ENCODE results near the gene TMEM223. TPM values are rescaled to one million over a fixed set of nuclear protein-coding genes. Genes with fewer than 3 reads are reported as not detected.
"Not testable (repeated sequence)": the region's sequence is repeated elsewhere in the genome, so short reads cannot be mapped to it uniquely, and the experiment has no call there.

Gene TMEM223
- total RNA-seq, 1 donor from 2014 or later, result 92.5 TPM

DNA sequence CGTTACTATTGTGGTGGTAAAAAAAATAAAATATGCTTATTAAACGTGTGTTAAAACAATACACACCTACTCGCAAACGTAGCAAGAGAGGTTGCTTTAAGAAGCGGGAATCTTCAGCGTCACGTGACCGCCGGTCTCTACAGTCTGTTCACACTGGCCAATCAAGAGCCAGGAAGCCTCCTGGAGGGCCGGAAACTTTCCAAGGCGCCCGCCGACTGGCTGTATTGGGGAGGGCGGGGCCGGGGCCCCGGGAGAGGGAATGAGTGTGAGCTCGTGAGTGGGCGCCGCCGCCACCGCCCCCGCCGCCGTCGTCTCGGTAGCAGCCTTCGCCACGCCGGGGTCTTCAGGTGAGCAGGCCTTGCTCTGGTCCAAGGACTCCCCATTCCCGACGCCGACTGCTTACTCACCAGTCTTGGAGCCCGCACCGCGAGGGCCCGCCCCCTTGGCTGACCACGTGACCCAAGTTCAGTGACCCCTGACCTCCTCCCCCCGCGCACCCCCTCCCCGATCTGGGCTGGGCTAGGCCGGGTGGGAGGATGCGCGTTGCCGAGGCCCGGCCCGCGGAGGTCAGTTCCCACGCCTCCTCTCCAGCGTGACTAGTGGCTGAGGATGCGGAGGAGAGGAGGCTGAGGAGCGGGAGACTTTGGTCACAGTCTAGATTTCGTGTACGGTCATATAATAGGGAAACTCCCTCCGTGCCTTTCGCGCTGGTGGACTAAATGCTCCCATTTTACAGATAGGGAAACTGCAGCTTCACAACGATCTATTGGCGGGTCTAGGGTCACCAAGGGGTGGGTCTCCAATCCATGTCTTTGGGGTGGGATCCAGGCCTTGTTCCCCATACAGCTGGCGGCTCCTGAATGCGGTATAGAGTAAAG, 20.4 kb downstream of the TMEM223 start, which contains the start of gene TAF6L:
Gene TAF6L, plus strand, starts transcription at position 253 of the 878 bp plus-strand sequence. CDS start 4,388 bp downstream, outside the sequence.
- H3K4me1 ChIP-seq, result peaks cover 3 to 17% of the 10 kb centered on the region in 2 donors
- intact Hi-C loops (cut with DNase I), result loop anchor here (1.0 to 5.0 kb wide), 6 partner anchors 10 to 179 kb away; partner anchors contain the start of genes POLR2G, TTC9C and TUT1
- TF ChIP-seq, protein P1, sequence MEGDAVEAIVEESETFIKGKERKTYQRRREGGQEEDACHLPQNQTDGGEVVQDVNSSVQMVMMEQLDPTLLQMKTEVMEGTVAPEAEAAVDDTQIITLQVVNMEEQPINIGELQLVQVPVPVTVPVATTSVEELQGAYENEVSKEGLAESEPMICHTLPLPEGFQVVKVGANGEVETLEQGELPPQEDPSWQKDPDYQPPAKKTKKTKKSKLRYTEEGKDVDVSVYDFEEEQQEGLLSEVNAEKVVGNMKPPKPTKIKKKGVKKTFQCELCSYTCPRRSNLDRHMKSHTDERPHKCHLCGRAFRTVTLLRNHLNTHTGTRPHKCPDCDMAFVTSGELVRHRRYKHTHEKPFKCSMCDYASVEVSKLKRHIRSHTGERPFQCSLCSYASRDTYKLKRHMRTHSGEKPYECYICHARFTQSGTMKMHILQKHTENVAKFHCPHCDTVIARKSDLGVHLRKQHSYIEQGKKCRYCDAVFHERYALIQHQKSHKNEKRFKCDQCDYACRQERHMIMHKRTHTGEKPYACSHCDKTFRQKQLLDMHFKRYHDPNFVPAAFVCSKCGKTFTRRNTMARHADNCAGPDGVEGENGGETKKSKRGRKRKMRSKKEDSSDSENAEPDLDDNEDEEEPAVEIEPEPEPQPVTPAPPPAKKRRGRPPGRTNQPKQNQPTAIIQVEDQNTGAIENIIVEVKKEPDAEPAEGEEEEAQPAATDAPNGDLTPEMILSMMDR (IDR thresholded peaks at IDR 0.05), result no peak

DNA sequence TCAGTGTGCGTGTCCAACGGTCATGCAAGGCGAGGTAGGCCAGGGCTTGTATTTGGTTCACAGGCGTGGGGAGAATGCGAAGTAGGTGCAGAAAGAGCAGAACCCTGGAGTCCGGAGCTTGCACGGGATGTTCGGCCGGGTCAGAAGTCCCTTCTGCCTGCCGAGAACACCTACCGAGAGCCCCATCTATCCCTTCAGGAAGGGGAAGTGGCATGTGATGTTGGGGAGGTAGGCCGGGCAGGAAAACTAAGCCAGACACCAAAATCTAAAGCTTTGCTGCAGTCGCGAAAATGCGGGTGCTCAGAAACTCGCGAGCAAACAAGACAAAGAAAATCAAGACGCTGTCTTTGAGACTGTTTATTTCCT, 21.0 kb downstream of the TMEM223 start:
- Histone ChIP-seq H3K27me3 (no peaks in the 10 kb centered on the region), H3K36me3 (peaks cover 14 to 28% of the 10 kb centered on the region in 2 donors), H3K27ac (peak overlapping the region; percentile 93 to 97), H3K4me1 (peaks cover 3 to 17% of the 10 kb centered on the region in 2 donors), H3K9me3 (no peaks in the 10 kb centered on the region), H3K4me3 (peak overlapping the region; percentile 73 to 84)
- intact Hi-C loops (cut with DNase I), result loop anchor here (1.0 to 5.0 kb wide), 6 partner anchors 9 to 178 kb away; partner anchors contain the start of genes POLR2G, TTC9C and TUT1
- no peak for DNase-seq (ENCODE audit: low spot score in 2 of 2)
- TF ChIP-seq, protein P1 (IDR thresholded peaks at IDR 0.05), result no peak

More for the DNA sequence above, 20.4 kb downstream of the TMEM223 start, which contains the start of gene TAF6L:
- H3K36me3 ChIP-seq, result peaks cover 12 to 29% of the 10 kb centered on the region in 2 donors
- H3K27me3 ChIP-seq, result no peaks in the 10 kb centered on the region
- H3K9me3 ChIP-seq, result no peaks in the 10 kb centered on the region
- peak; percentile 94 to 99 for DNase-seq (ENCODE audit: low spot score in 2 of 2)
- peak within 1 kb of the TSS; percentile 73 to 84 for H3K4me3 ChIP-seq
- peak within 1 kb of the TSS; percentile 93 to 97 for H3K27ac ChIP-seq

DNA sequence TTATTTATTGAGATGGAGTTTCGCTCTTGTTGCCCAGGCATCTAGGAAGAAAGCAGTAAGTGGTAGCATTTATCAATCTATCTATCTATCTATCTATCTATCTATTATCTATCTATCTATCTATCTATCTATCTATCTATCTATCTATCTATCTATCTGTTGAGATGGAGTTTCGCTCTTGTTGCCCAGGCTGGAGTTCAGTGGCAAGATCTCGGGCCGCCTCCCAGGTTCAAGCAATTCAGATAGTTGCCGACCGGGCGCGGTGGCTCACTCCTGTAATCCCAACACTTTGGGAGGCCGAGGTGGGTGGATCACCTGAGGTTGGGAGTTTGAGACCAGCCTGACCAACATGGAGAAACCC, 31.0 kb downstream of the TMEM223 start:
- Histone ChIP-seq H3K4me1 (peaks cover 6 to 13% of the 10 kb centered on the region in 2 donors), H3K4me3 (peak overlapping the region; percentile 90 to 93), H3K36me3 (peaks cover 5 to 14% of the 10 kb centered on the region in 2 donors), H3K27ac (peak overlapping the region; percentile 80 to 83)
- not testable (repeated sequence) for H3K9me3 ChIP-seq; DNase-seq (ENCODE audit: low spot score in 2 of 2); H3K27me3 ChIP-seq
- intact Hi-C loops (cut with DNase I), result loop anchor here (1.0 to 2.0 kb wide), 2 partner anchors 10 to 54 kb away; partner anchors contain the start of genes BSCL2, GNG3 and TAF6L

DNA sequence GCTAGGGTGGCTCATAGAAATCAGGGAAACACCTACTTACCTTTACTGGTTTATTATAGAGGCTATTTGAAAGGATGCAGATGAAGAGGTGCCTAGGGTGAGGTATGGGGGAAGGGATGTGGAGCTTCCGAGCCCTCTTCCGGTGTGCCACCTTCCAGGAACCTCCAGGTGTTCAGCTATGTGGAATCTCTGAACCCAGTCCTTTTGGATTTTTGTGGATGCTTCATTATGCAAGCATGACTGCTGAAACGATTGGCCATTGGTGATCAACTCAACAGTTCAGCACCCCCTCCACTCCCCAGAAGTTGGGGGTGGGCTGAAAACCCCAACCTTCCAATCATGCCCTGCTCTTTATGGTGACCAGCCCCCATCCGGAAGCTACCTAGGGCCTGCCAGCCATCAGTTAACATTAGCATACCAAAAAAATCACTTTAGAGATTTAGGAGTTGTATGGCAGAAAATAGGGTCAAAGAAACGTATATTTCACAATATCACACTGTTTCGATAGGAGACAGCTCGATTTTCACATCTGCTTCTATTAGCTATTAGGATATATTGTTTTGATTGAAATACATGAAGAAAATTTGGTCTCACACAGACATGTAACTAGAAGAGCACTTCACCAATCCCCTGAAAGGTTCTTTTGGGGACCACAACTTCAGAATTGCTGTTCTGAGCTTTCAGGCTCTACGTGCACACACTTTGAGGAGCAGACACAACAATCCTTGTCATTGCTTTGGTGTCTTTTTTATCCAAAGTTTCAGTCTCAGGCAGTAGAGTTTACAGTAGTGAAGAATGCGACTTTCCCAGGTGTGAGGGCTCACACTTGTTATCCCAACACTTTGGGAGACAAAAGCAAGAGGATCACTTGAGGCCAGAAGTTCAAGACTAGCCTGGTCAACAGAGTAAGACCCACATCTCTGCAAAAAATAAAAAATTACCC, 33.7 kb downstream of the TMEM223 start:
- H3K27ac ChIP-seq, result no peak overlapping the region
- no peaks in the 10 kb centered on the region for H3K36me3 ChIP-seq
- TF ChIP-seq, protein P1 (IDR thresholded peaks at IDR 0.05), result no peak
- H3K27me3 ChIP-seq, result no peaks in the 10 kb centered on the region
- intact Hi-C loops (cut with DNase I), result no loop called here
- no peak for DNase-seq (ENCODE audit: low spot score in 2 of 2)
- H3K4me3 ChIP-seq, result no peak overlapping the region
- no peaks in the 10 kb centered on the region for H3K9me3 ChIP-seq
- H3K4me1 ChIP-seq, result peaks cover 14% of the 10 kb centered on the region in 2 donors

DNA sequence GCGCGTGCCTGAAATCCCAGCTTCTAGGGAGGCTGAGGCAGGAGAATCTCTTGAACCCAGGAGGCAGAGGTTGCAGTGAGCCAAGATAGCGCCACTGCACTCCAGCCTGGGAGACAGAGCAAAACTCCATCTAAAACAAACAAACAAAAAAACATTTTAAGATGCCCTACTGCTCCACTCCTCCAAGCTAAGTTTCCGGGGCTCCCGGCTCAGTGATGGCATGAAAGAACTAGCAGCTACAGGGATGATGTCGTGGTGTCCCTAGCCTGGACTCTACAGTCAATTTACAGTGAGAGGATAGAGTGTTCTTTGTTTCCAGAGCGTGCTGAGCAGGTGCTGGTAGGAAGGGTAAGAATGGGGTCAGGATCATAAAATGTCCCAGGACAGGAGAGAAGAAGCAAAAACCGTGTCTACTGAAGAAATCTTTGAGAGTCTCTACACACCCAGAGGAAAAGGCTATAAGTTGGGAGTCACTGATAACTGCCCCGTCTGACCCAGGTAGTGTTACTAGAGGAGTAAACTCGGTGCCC, 36.7 kb downstream of the TMEM223 start:
- DNase-seq (ENCODE audit: low spot score in 2 of 2), result no peak

More for the DNA sequence above, 36.7 kb downstream of the TMEM223 start:
- H3K27ac ChIP-seq, result no peak overlapping the region
- no peaks in the 10 kb centered on the region for H3K27me3 ChIP-seq
- TF ChIP-seq, protein P1 (IDR thresholded peaks at IDR 0.05), result no peak
- peaks cover 11 to 15% of the 10 kb centered on the region in 2 donors for H3K4me1 ChIP-seq
- H3K9me3 ChIP-seq, result no peaks in the 10 kb centered on the region
- H3K4me3 ChIP-seq, result no peak overlapping the region
- peaks cover 0 to 14% of the 10 kb centered on the region in 2 donors for H3K36me3 ChIP-seq
- intact Hi-C loops (cut with DNase I), result no loop called here

Measured in ascending aorta (tissue), 2 donors.